Ishikawa (cell line): Measurements from ENCODE around the gene TRIM24.

Experiments used
- CEBPB ChIP-seq: IDR thresholded peaks from 2 replicates; pipeline ENCODE4 v1.6.1; 2012
- CREB1 ChIP-seq: IDR thresholded peaks from 2 replicates; pipeline ENCODE4 v1.6.1; 2012; ENCODE audit warnings: low read depth
- EGR1 ChIP-seq: IDR thresholded peaks from 2 replicates; pipeline ENCODE4 v1.6.1; 2012
- EP300 ChIP-seq: IDR thresholded peaks from 2 replicates; pipeline ENCODE4 v1.6.1; 2012; ENCODE audit warnings: borderline replicate concordance
- FOXM1 ChIP-seq: IDR thresholded peaks from 2 replicates; pipeline ENCODE4 v1.6.1; 2012; ENCODE audit warnings: low read depth, borderline replicate concordance
- NFIC ChIP-seq: IDR thresholded peaks from 2 replicates; pipeline ENCODE4 v1.6.1; 2012
- RAD21 ChIP-seq: IDR thresholded peaks from 2 replicates; pipeline ENCODE4 v1.6.1; 2012; ENCODE audit warnings: low read depth
- REST ChIP-seq: IDR thresholded peaks from 2 replicates; pipeline ENCODE4 v1.6.1; 2012; ENCODE audit warnings: low read depth, mild to moderate bottlenecking
- TAF1 ChIP-seq: IDR thresholded peaks from 2 replicates; pipeline ENCODE4 v1.6.1; 2012; ENCODE audit warnings: low read depth, mild to moderate bottlenecking
- TCF12 ChIP-seq: IDR thresholded peaks from 2 replicates; pipeline ENCODE4 v1.6.1; 2012; ENCODE audit warnings: low read depth
- TEAD4 ChIP-seq: IDR thresholded peaks from 2 replicates; pipeline ENCODE4 v1.6.1; 2012
- USF1 ChIP-seq: IDR thresholded peaks from 2 replicates; pipeline ENCODE4 v1.6.1; 2012
- YY1 ChIP-seq: IDR thresholded peaks from 2 replicates; pipeline ENCODE4 v1.6.1; 2012; ENCODE audit warnings: low read depth
- ZBTB7A ChIP-seq: IDR thresholded peaks from 2 replicates; pipeline ENCODE4 v1.6.1; 2012; ENCODE audit warnings: low read depth
- TF ChIP-seq, protein P1 (sequence below): IDR thresholded peaks from 2 replicates; pipeline ENCODE4 v1.6.1; 2012

TRIM24 gene

GRCh38 chr7:138512885-138513284, 52.8 kb downstream of the TRIM24 start:
- no peak for TF ChIP-seq YY1
- TF ChIP-seq, protein P1, sequence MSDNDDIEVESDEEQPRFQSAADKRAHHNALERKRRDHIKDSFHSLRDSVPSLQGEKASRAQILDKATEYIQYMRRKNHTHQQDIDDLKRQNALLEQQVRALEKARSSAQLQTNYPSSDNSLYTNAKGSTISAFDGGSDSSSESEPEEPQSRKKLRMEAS, result no peak

DNA sequence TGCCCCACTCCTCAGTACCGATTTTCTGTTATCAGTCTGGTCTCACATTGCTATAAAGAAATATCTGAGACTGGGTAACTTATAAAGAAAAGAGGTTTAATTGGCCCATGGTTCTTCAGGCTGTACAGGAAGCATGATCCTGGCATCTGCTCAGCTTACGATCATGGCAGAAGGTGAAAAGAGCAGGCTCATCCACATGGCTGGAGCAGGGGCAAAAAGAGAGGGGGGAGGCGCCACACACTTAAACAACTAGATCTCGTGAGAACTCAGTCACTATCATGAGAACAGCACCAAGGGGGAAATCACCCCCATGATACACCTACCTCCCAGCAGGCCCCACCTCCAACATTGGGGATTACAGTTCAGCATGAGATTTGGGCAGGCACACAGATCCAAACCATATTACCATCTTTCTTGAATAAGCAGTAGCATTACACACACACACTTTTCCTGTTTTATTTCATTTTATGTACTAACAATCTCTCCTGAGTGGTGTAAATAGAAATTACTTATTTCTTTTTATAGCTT, 53.3 kb downstream of the TRIM24 start:
- TF ChIP-seq USF1 (no peak), RAD21 (no peak), FOXM1 (no peak), EGR1 (no peak), NFIC (no peak), YY1 (no peak), TCF12 (no peak), CREB1 (no peak), CEBPB (no peak), EP300 (no peak), ZBTB7A (no peak), TAF1 (no peak), REST (no peak), TEAD4 (no peak)
- TF ChIP-seq, protein P1, result no peak

GRCh38 chr7:138514044-138514443, 54.0 kb downstream of the TRIM24 start:
- TF ChIP-seq CEBPB (no peak), FOXM1 (no peak), ZBTB7A (no peak)

DNA sequence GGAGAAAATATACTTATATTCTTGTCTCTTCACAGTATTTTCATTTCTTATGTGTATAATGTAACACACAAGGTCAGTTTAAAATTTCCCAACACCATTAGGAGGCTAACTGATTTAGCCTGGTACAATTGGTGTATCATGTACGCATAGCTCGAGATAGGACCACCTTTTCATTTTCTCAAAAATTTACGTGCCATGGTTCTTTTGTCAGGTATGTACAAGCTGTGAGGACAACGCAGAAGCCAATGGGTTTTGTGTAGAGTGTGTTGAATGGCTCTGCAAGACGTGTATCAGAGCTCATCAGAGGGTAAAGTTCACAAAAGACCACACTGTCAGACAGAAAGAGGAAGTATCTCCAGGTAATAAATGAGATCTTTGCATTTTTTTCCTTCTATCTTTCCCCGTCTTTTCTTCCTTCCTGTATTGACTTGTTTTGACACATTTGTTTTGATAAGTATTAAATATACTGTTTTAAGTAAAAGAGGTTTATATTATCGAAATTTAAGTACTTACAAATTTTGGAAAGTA, 55.0 kb downstream of the TRIM24 start:
- TF ChIP-seq CEBPB (no peak), RAD21 (no peak), FOXM1 (no peak), EGR1 (no peak), ZBTB7A (no peak), YY1 (no peak), CREB1 (no peak), EP300 (no peak), NFIC (no peak), TEAD4 (no peak), USF1 (no peak), TCF12 (no peak), TAF1 (no peak), REST (no peak)
- TF ChIP-seq, protein P1, result no peak

DNA sequence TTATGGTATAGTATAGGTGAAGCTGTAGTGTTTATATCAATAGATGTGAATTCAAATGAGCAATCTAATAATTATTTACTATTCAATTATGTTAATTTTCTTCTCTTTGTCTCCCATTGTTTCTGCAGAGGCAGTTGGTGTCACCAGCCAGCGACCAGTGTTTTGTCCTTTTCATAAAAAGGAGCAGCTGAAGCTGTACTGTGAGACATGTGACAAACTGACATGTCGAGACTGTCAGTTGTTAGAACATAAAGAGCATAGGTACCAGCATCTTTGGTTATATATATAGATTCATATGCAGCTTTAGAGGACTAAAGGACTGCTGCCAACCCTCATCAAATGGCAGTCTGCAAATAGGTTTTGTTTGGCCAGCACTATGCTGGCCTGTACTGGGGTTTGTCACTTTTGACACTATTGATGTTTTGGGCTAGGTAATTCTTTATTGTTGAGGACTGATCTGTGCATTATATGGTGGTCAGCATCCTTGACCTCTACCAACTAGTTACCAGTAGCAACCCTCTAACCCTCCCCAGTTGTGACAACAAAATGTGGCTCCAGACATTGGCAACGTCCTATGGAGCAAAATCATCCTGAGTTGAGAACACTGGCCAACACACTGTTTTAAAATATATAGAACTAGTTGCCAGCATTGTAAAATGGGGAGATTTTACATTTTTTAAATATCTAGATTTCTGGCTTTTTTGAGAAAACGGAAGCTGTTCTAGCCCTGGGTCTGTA, 59.2 kb downstream of the TRIM24 start:
- TF ChIP-seq NFIC, result no peak
- no peak for TF ChIP-seq FOXM1
- TF ChIP-seq EP300, result no peak
- TF ChIP-seq TEAD4, result no peak
- TF ChIP-seq REST, result no peak
- no peak for TF ChIP-seq RAD21
- no peak for TF ChIP-seq ZBTB7A
- TF ChIP-seq, protein P1, result no peak
- no peak for TF ChIP-seq CREB1
- no peak for TF ChIP-seq USF1
- TF ChIP-seq EGR1, result no peak
- no peak for TF ChIP-seq YY1
